Liver (tissue), 9 donors: ENCODE results near the gene WNT7B. TPM values are rescaled to one million over a fixed set of nuclear protein-coding genes. Genes with fewer than 3 reads are reported as not detected.

ENCODE experiments used
- DNase-seq: peaks from one replicate; pipeline ENCODE4 v3.0.0-alpha.2; 2017; ENCODE audit warnings: low spot score
- H3K27ac ChIP-seq, 2 donors: one replicate each; pipeline ENCODE4 v1.7.0; 2013; ENCODE audit warnings: inconsistent platforms in 2 of 2, low read length in 2 of 2, control low read depth in 1 of 2, low read depth in 1 of 2, mild to moderate bottlenecking in 1 of 2
- H3K27me3 ChIP-seq, 4 donors: one replicate each; pipeline versions ENCODE4 v1.6.1 to v1.7.0; 2013; ENCODE audit warnings: low read length in 3 of 4, inconsistent platforms in 1 of 4, mild to moderate bottlenecking in 1 of 4, moderate library complexity in 1 of 4; ENCODE audit not compliant: control insufficient read depth in 4 of 4, insufficient read depth in 4 of 4
- H3K36me3 ChIP-seq, 4 donors: one replicate each; pipeline versions ENCODE4 v1.6.1 to v1.7.0; 2013; ENCODE audit warnings: low read length in 3 of 4, mild to moderate bottlenecking in 3 of 4, low read depth in 1 of 4, moderate library complexity in 1 of 4; ENCODE audit not compliant: control insufficient read depth in 4 of 4, insufficient read depth in 3 of 4
- H3K4me1 ChIP-seq, 4 donors: one replicate each; pipeline versions ENCODE4 v1.6.1 to v1.7.0; 2013; ENCODE audit warnings: low read length in 3 of 4, mild to moderate bottlenecking in 3 of 4, moderate library complexity in 1 of 4; ENCODE audit not compliant: control insufficient read depth in 4 of 4, insufficient read depth in 4 of 4
- H3K4me3 ChIP-seq, 3 donors: one replicate each; pipeline versions ENCODE4 v1.6.1 to v1.7.0; 2013; ENCODE audit warnings: low read length in 3 of 3, control low read depth in 1 of 3, low read depth in 1 of 3, mild to moderate bottlenecking in 1 of 3
- H3K9ac ChIP-seq, 2 donors: one replicate each; pipeline ENCODE4 v1.7.0; 2013; ENCODE audit warnings: low read length in 2 of 2, mild to moderate bottlenecking in 2 of 2, moderate library complexity in 2 of 2, control low read depth in 1 of 2, low read depth in 1 of 2
- H3K9me3 ChIP-seq, 4 donors: one replicate each; pipeline versions ENCODE4 v1.6.1 to v1.7.0; 2013; ENCODE audit warnings: low read length in 3 of 4; ENCODE audit not compliant: control insufficient read depth in 4 of 4
- EGR1 ChIP-seq, 2 donors: IDR thresholded peaks; 2 replicates each; pipeline ENCODE4 v1.6.1; 2016 to 2018; ENCODE audit warnings: antibody characterized with exemption in 2 of 2, low read depth in 2 of 2
- FOXA1 ChIP-seq: IDR thresholded peaks from 2 replicates; pipeline ENCODE4 v1.6.1; 2016; ENCODE audit warnings: antibody characterized with exemption
- FOXA2 ChIP-seq: IDR thresholded peaks from 2 replicates; pipeline ENCODE4 v1.6.1; 2016; ENCODE audit warnings: antibody characterized with exemption
- GABPA ChIP-seq, 2 donors: IDR thresholded peaks in 1 of 2; conservative IDR thresholded peaks in 1 of 2; 2 replicates each; pipeline ENCODE4 v1.6.1; 2016; ENCODE audit warnings: antibody characterized with exemption in 2 of 2, mild to moderate bottlenecking in 1 of 2, moderate library complexity in 1 of 2
- HNF4A ChIP-seq, 2 donors: conservative IDR thresholded peaks; 2 replicates each; pipeline ENCODE4 v1.6.1; 2016; ENCODE audit warnings: antibody characterized with exemption in 2 of 2, mild to moderate bottlenecking in 2 of 2
- HNF4G ChIP-seq: IDR thresholded peaks from 2 replicates; pipeline ENCODE4 v1.6.1; 2016; ENCODE audit warnings: antibody characterized with exemption
- JUND ChIP-seq, 2 donors: IDR thresholded peaks; 2 replicates each; pipeline ENCODE4 v1.6.1; 2016; ENCODE audit warnings: antibody characterized with exemption in 2 of 2
- NR2F2 ChIP-seq: IDR thresholded peaks from 2 replicates; pipeline ENCODE4 v1.6.1; 2016; ENCODE audit warnings: antibody characterized with exemption
- RAD21 ChIP-seq, 2 donors: IDR thresholded peaks; 2 replicates each; pipeline ENCODE4 v1.6.1; 2016; ENCODE audit warnings: antibody characterized with exemption in 2 of 2, mild to moderate bottlenecking in 2 of 2
- RXRA ChIP-seq, 2 donors: IDR thresholded peaks; 2 replicates each; pipeline ENCODE4 v1.6.1; 2017 to 2018; ENCODE audit warnings: antibody characterized with exemption in 2 of 2, mild to moderate bottlenecking in 1 of 2
- SP1 ChIP-seq: IDR thresholded peaks from 2 replicates; pipeline ENCODE4 v1.6.1; 2018; ENCODE audit warnings: antibody characterized with exemption, mild to moderate bottlenecking
- TAF1 ChIP-seq: conservative IDR thresholded peaks from 2 replicates; pipeline ENCODE4 v1.6.1; 2016; ENCODE audit warnings: antibody characterized with exemption, mild to moderate bottlenecking
- YY1 ChIP-seq: IDR thresholded peaks from 2 replicates; pipeline ENCODE4 v1.6.1; 2016; ENCODE audit warnings: antibody characterized with exemption, mild to moderate bottlenecking
- WGBS: extraction: QIAGEN DNeasy Blood & Tissue Kit; methylation state at CpG from one replicate; pipeline ENCODE4 v1.1.7; 2013; 5-methylcytosine and 5-hydroxymethylcytosine counted together
- polyA plus RNA-seq, 2 donors: library from polyadenylated mRNA; stranded (reverse) in 1 of 2; unstranded in 1 of 2; fragments of 200-250 nt in 1 of 2; fragments of >200 nt in 1 of 2; fragmentation: Nextera tagmentation in 1 of 2; extraction: Ambion mirVana in 1 of 2; gene quantifications; one replicate each; pipeline versions ENCODE4 v1.2.1 to v1.2.3, GENCODE V29; 2013 to 2015
- total RNA-seq, 2 donors: library from RNA; depleted of rRNA; stranded (reverse); fragments of >200 nt; gene quantifications; one replicate each; pipeline ENCODE4 v1.2.3, GENCODE V29; 2014
- TF ChIP-seq, protein P1 (sequence below): IDR thresholded peaks from 2 replicates; pipeline ENCODE4 v1.6.1; 2016; ENCODE audit warnings: antibody characterized with exemption, mild to moderate bottlenecking
- TF ChIP-seq, protein P2 (sequence below): fragments of 150-350 bp; IDR thresholded peaks from 2 replicates; pipeline ENCODE4 v1.5.1; 2017; ENCODE audit warnings: improper control_type of control experiment, low read depth, low read length; ENCODE audit not compliant: missing input control
- TF ChIP-seq, protein P3 (sequence below): IDR thresholded peaks from 2 replicates; pipeline ENCODE4 v1.6.1; 2016; ENCODE audit warnings: antibody characterized with exemption
- TF ChIP-seq, protein P4 (sequence below): IDR thresholded peaks from 2 replicates; pipeline ENCODE4 v1.6.1; 2016; ENCODE audit warnings: antibody characterized with exemption
- TF ChIP-seq, protein P5 (sequence below): IDR thresholded peaks from 2 replicates; pipeline ENCODE4 v1.6.1; 2016; ENCODE audit warnings: antibody characterized with exemption
- donor health status: healthy.
- donor health status: healthy.
- donor health status: healthy.
- donor health status: healthy.
- donor health status: healthy.

The WNT7B gene
- total and polyA plus RNA-seq, 4 donors = 0.06 to 0.28 TPM; not detected in 2

DNA sequence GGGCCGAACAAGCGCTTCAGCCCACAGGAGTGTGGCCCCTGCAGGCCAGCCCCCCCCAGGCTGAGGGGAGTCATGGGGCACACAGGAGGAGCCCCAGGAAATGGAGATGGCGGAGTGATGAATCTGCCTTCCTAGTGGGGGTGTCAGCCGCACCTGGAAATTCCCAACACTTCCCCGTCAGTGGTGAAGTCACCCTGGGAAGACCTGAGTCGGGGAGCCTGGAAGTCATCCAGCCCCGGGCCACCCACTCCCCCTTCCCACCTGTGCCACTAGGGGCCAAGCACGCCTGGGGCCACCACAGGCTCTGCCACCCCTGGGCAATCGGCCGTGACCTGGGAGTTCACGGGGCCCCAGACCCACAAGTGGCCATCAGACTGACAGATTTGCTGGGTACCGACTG is 12.6 kb downstream of the WNT7B start (continued):
- TF ChIP-seq HNF4G = no peak
- TF ChIP-seq, protein P1, sequence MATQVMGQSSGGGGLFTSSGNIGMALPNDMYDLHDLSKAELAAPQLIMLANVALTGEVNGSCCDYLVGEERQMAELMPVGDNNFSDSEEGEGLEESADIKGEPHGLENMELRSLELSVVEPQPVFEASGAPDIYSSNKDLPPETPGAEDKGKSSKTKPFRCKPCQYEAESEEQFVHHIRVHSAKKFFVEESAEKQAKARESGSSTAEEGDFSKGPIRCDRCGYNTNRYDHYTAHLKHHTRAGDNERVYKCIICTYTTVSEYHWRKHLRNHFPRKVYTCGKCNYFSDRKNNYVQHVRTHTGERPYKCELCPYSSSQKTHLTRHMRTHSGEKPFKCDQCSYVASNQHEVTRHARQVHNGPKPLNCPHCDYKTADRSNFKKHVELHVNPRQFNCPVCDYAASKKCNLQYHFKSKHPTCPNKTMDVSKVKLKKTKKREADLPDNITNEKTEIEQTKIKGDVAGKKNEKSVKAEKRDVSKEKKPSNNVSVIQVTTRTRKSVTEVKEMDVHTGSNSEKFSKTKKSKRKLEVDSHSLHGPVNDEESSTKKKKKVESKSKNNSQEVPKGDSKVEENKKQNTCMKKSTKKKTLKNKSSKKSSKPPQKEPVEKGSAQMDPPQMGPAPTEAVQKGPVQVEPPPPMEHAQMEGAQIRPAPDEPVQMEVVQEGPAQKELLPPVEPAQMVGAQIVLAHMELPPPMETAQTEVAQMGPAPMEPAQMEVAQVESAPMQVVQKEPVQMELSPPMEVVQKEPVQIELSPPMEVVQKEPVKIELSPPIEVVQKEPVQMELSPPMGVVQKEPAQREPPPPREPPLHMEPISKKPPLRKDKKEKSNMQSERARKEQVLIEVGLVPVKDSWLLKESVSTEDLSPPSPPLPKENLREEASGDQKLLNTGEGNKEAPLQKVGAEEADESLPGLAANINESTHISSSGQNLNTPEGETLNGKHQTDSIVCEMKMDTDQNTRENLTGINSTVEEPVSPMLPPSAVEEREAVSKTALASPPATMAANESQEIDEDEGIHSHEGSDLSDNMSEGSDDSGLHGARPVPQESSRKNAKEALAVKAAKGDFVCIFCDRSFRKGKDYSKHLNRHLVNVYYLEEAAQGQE = no peak
- TF ChIP-seq EGR1 (IDR thresholded peaks at IDR 0.05; ENCODE audit: low read depth in 2 of 2) = no peak

DNA sequence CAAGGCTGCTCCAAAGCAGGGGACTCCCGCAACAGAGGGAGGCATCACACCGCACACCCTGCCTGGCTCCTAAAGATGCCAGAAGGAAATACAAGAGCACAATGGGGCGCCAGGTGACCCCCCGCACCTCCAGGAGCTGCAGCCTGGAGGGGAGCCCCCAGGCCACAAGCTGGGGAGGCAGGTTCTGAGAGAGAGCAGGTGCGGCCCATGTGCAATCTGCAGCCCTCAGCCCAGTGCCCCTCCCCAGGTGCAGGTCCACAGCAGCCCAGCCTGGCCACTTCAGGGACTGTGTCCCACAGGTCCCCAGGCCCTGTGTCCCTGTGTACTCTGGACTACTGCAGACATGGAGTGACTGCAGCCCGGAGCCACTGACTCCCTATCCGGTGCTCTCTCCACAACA is 13.1 kb downstream of the WNT7B start:
- DNase-seq = no peak
- no peaks in the 10 kb centered on the region for H3K9me3 ChIP-seq
- no peaks in the 10 kb centered on the region for H3K36me3 ChIP-seq
- no peaks in the 10 kb centered on the region for H3K27me3 ChIP-seq
- no peaks in the 10 kb centered on the region for H3K4me1 ChIP-seq
- 87% methylated on average over 7 of the region's 7 CpGs for WGBS
- no peak overlapping the region for H3K9ac ChIP-seq
- no peak overlapping the region for H3K27ac ChIP-seq
- TF ChIP-seq EGR1 (IDR thresholded peaks at IDR 0.05; ENCODE audit: low read depth in 2 of 2) (no peak), YY1 (no peak), RXRA (IDR thresholded peaks at IDR 0.05) (no peak), RAD21 (IDR thresholded peaks at IDR 0.05) (no peak), GABPA (IDR thresholded peaks at IDR 0.05 in 1 of 2, conservative IDR thresholded peaks at IDR 0.05 in 1 of 2) (no peak)
- TF ChIP-seq, protein P1 = no peak
- H3K4me3 ChIP-seq = no peak overlapping the region

DNA sequence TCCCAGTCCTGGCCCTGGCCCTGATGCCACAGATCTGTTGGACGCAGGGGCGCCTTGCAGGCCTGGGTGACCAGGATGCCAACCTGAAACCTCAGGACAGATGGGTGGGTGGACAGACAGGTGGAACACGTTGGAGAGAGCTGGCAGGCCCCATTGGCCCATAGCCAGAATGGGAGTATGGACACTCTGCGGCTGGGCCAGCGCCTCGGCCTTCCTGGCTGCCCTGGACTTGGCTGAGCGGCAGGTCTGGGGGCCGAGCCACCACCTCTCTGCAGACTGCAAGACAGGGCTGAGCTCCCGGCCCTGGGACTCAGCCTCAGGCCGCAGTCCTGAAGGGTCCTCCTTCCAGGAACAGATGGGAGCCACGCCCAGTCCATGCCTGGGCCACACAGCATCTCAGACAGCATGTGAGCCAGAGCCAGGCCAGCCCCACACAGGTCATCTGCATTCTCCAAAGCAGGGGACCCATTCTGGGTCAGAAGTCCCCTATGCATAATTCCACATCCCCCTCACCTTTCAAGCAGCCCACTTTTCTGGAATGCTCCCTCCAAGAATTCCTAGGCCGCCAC is 14.1 kb downstream of the WNT7B start:
- H3K9me3 ChIP-seq = no peaks in the 10 kb centered on the region
- no peak overlapping the region for H3K4me3 ChIP-seq
- no peaks in the 10 kb centered on the region for H3K36me3 ChIP-seq
- no peak for DNase-seq
- TF ChIP-seq RAD21 (IDR thresholded peaks at IDR 0.05) (no peak), NR2F2 (no peak), GABPA (IDR thresholded peaks at IDR 0.05 in 1 of 2, conservative IDR thresholded peaks at IDR 0.05 in 1 of 2) (no peak), JUND (IDR thresholded peaks at IDR 0.05) (no peak), RXRA (IDR thresholded peaks at IDR 0.05) (no peak), HNF4A (conservative IDR thresholded peaks at IDR 0.05) (no peak), SP1 (no peak), FOXA2 (no peak), TAF1 (no peak), FOXA1 (no peak), EGR1 (IDR thresholded peaks at IDR 0.05; ENCODE audit: low read depth in 2 of 2) (no peak)
- TF ChIP-seq, protein P2, sequence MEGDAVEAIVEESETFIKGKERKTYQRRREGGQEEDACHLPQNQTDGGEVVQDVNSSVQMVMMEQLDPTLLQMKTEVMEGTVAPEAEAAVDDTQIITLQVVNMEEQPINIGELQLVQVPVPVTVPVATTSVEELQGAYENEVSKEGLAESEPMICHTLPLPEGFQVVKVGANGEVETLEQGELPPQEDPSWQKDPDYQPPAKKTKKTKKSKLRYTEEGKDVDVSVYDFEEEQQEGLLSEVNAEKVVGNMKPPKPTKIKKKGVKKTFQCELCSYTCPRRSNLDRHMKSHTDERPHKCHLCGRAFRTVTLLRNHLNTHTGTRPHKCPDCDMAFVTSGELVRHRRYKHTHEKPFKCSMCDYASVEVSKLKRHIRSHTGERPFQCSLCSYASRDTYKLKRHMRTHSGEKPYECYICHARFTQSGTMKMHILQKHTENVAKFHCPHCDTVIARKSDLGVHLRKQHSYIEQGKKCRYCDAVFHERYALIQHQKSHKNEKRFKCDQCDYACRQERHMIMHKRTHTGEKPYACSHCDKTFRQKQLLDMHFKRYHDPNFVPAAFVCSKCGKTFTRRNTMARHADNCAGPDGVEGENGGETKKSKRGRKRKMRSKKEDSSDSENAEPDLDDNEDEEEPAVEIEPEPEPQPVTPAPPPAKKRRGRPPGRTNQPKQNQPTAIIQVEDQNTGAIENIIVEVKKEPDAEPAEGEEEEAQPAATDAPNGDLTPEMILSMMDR = no peak
- TF ChIP-seq, protein P3, sequence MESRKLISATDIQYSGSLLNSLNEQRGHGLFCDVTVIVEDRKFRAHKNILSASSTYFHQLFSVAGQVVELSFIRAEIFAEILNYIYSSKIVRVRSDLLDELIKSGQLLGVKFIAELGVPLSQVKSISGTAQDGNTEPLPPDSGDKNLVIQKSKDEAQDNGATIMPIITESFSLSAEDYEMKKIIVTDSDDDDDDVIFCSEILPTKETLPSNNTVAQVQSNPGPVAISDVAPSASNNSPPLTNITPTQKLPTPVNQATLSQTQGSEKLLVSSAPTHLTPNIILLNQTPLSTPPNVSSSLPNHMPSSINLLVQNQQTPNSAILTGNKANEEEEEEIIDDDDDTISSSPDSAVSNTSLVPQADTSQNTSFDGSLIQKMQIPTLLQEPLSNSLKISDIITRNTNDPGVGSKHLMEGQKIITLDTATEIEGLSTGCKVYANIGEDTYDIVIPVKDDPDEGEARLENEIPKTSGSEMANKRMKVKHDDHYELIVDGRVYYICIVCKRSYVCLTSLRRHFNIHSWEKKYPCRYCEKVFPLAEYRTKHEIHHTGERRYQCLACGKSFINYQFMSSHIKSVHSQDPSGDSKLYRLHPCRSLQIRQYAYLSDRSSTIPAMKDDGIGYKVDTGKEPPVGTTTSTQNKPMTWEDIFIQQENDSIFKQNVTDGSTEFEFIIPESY = no peak
- TF ChIP-seq, protein P4, sequence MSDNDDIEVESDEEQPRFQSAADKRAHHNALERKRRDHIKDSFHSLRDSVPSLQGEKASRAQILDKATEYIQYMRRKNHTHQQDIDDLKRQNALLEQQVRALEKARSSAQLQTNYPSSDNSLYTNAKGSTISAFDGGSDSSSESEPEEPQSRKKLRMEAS = no peak
- TF ChIP-seq, protein P5, sequence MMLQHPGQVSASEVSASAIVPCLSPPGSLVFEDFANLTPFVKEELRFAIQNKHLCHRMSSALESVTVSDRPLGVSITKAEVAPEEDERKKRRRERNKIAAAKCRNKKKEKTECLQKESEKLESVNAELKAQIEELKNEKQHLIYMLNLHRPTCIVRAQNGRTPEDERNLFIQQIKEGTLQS = no peak
- no peaks in the 10 kb centered on the region for H3K27me3 ChIP-seq
- no peaks in the 10 kb centered on the region for H3K4me1 ChIP-seq
- 85% methylated on average over 12 of the region's 12 CpGs for WGBS
- H3K9ac ChIP-seq = no peak overlapping the region
- H3K27ac ChIP-seq = no peak overlapping the region
